Activated gamma-delta T cell (primary cell): ENCODE measurements around the gene YARS1.

ENCODE experiments used
- DNase-seq: peaks from one replicate; lab custom pipeline; 2025; lab: John Stamatoyannopoulos, UW
- total RNA-seq, 2 donors: gene quantifications; one replicate each; lab custom pipeline; 2026; lab: John Stamatoyannopoulos, UW

YARS1 gene
- 259 to 328 reads per million in 2 donors for total RNA-seq

- peak; percentile 98 for DNase-seq
Observed at GRCh38 chr1:32817159-32817814, at the start of gene YARS1, which contains the start of gene S100PBP. TSS of gene YARS1 (minus strand) at chr1:32817358. CDS start at chr1:32817244, 114 bp downstream. TSS of gene S100PBP (plus strand) at chr1:32817653. CDS start at chr1:32826100, 8,447 bp downstream.

- DNase-seq: no peak
Observed at GRCh38 chr1:32865639-32866405, 48.7 kb upstream of the YARS1 start.

- no peak for DNase-seq
Observed at GRCh38 chr1:32864375-32865019, 47.3 kb upstream of the YARS1 start.

GRCh38 chr1:32863881-32864245 is 46.7 kb upstream of the YARS1 start:
- DNase-seq: no peak

GRCh38 chr1:32863218-32863880 is 46.2 kb upstream of the YARS1 start:
- no peak for DNase-seq

- no peak for DNase-seq
Observed at GRCh38 chr1:32861904-32862695, 44.9 kb upstream of the YARS1 start.

- DNase-seq: no peak
Observed at GRCh38 chr1:32860566-32860965, 43.4 kb upstream of the YARS1 start.

GRCh38 chr1:32859915-32860314 is 42.8 kb upstream of the YARS1 start:
- DNase-seq: no peak

GRCh38 chr1:32858791-32859190 is 41.6 kb upstream of the YARS1 start:
- DNase-seq: no peak

GRCh38 chr1:32858136-32858535 is 41.0 kb upstream of the YARS1 start:
- DNase-seq: no peak

GRCh38 chr1:32855861-32856617 is 38.9 kb upstream of the YARS1 start:
- no peak for DNase-seq

- no peak for DNase-seq
Observed at GRCh38 chr1:32848354-32849063, 31.4 kb upstream of the YARS1 start.

- DNase-seq: no peak
Observed at GRCh38 chr1:32831878-32832277, 14.7 kb upstream of the YARS1 start.

GRCh38 chr1:32830092-32830852 is 13.1 kb upstream of the YARS1 start:
- DNase-seq: no peak

- DNase-seq: no peak
Observed at GRCh38 chr1:32828341-32828740, 11.2 kb upstream of the YARS1 start.

- no peak for DNase-seq
Observed at GRCh38 chr1:32825181-32825580, 8.0 kb upstream of the YARS1 start.

- DNase-seq: no peak
Observed at GRCh38 chr1:32818804-32819541, 1.8 kb upstream of the YARS1 start.
